ENCODE results near the gene EML4.

The EML4 gene

GRCh38 chr2:42142547-42143184, 26.5 kb upstream of the EML4 start:
- DNase-seq (ENCODE audit: low spot score in 2 of 2): peak; percentile 53 to 73
- Histone ChIP-seq H3K4me1 (peaks cover 25% of the 10 kb centered on the region), H3K4me3 (no peak overlapping the region), H3K9me3 (no peaks in the 10 kb centered on the region), H3K27me3 (ENCODE audit: low read depth) (no peaks in the 10 kb centered on the region), H3K36me3 (replicated peaks) (no peaks in the 10 kb centered on the region)
- in situ Hi-C loops (cut with MboI; ENCODE audit: low sequenced_read_pairs): no loop called here

GRCh38 chr2:42147641-42148274, 21.4 kb upstream of the EML4 start:
- DNase-seq (ENCODE audit: low spot score in 2 of 2): no peak
- Histone ChIP-seq H3K4me3 (no peak overlapping the region), H3K36me3 (replicated peaks) (no peaks in the 10 kb centered on the region), H3K27me3 (ENCODE audit: low read depth) (no peaks in the 10 kb centered on the region), H3K9me3 (no peaks in the 10 kb centered on the region), H3K4me1 (peaks cover 6% of the 10 kb centered on the region)
- in situ Hi-C loops (cut with MboI; ENCODE audit: low sequenced_read_pairs): no loop called here

GRCh38 chr2:42150159-42150558, 19.0 kb upstream of the EML4 start:
- no peaks in the 10 kb centered on the region for H3K9me3 ChIP-seq
- no peaks in the 10 kb centered on the region for H3K27me3 ChIP-seq (ENCODE audit: low read depth)
- no peak for DNase-seq (ENCODE audit: low spot score in 2 of 2)
- peaks cover 2% of the 10 kb centered on the region; the same call in 1 of the 2 replicates for H3K4me1 ChIP-seq
- no peaks in the 10 kb centered on the region for H3K36me3 ChIP-seq (replicated peaks)
- no peak overlapping the region for H3K4me3 ChIP-seq
- in situ Hi-C loops (cut with MboI; ENCODE audit: low sequenced_read_pairs): no loop called here

GRCh38 chr2:42153944-42154581, 15.1 kb upstream of the EML4 start:
- peaks cover 2% of the 10 kb centered on the region; the same call in 1 of the 2 replicates for H3K4me1 ChIP-seq

GRCh38 chr2:42156721-42157120, 12.4 kb upstream of the EML4 start:
- DNase-seq (ENCODE audit: low spot score in 2 of 2): no peak
- Histone ChIP-seq H3K4me3 (no peak overlapping the region), H3K4me1 (peaks cover 2% of the 10 kb centered on the region; the same call in 1 of the 2 replicates), H3K36me3 (replicated peaks) (no peaks in the 10 kb centered on the region), H3K27me3 (ENCODE audit: low read depth) (no peaks in the 10 kb centered on the region), H3K9me3 (no peaks in the 10 kb centered on the region)
- in situ Hi-C loops (cut with MboI; ENCODE audit: low sequenced_read_pairs): no loop called here

More at GRCh38 chr2:42153944-42154581, 15.1 kb upstream of the EML4 start:
- no peak for DNase-seq (ENCODE audit: low spot score in 2 of 2)
- no peak overlapping the region for H3K4me3 ChIP-seq
- H3K27me3 ChIP-seq (ENCODE audit: low read depth): no peaks in the 10 kb centered on the region
- H3K9me3 ChIP-seq: no peaks in the 10 kb centered on the region
- in situ Hi-C loops (cut with MboI; ENCODE audit: low sequenced_read_pairs): no loop called here
- no peaks in the 10 kb centered on the region for H3K36me3 ChIP-seq (replicated peaks)

- no peaks in the 10 kb centered on the region for H3K36me3 ChIP-seq (replicated peaks)
- H3K4me1 ChIP-seq: no peaks in the 10 kb centered on the region
- H3K9me3 ChIP-seq: no peaks in the 10 kb centered on the region
- no peak for DNase-seq (ENCODE audit: low spot score in 2 of 2)
- in situ Hi-C loops (cut with MboI; ENCODE audit: low sequenced_read_pairs): no loop called here
- H3K4me3 ChIP-seq: no peak overlapping the region
- H3K27me3 ChIP-seq (ENCODE audit: low read depth): peaks cover 6% of the 10 kb centered on the region
Measured at GRCh38 chr2:42161444-42161843, 7.7 kb upstream of the EML4 start.

GRCh38 chr2:42163444-42164045, 5.6 kb upstream of the EML4 start:
- H3K9me3 ChIP-seq: no peaks in the 10 kb centered on the region
- in situ Hi-C loops (cut with MboI; ENCODE audit: low sequenced_read_pairs): no loop called here
- peaks cover 6% of the 10 kb centered on the region for H3K27me3 ChIP-seq (ENCODE audit: low read depth)
- DNase-seq (ENCODE audit: low spot score in 2 of 2): no peak
- peaks cover 1% of the 10 kb centered on the region for H3K4me1 ChIP-seq
- H3K4me3 ChIP-seq: no peak overlapping the region
- H3K36me3 ChIP-seq (replicated peaks): no peaks in the 10 kb centered on the region

GRCh38 chr2:42164046-42164445, 5.1 kb upstream of the EML4 start:
- Histone ChIP-seq H3K4me1 (peaks cover 5% of the 10 kb centered on the region), H3K4me3 (no peak overlapping the region), H3K9me3 (no peaks in the 10 kb centered on the region), H3K36me3 (replicated peaks) (no peaks in the 10 kb centered on the region), H3K27me3 (ENCODE audit: low read depth) (peaks cover 6% of the 10 kb centered on the region)
- in situ Hi-C loops (cut with MboI; ENCODE audit: low sequenced_read_pairs): no loop called here
- DNase-seq (ENCODE audit: low spot score in 2 of 2): no peak

GRCh38 chr2:42164971-42165370, 4.2 kb upstream of the EML4 start:
- no peak for DNase-seq (ENCODE audit: low spot score in 2 of 2)
- no peaks in the 10 kb centered on the region for H3K9me3 ChIP-seq
- peaks cover 5% of the 10 kb centered on the region for H3K4me1 ChIP-seq

GRCh38 chr2:42167458-42167857, 1.7 kb upstream of the EML4 start:
- Histone ChIP-seq H3K9me3 (no peaks in the 10 kb centered on the region), H3K4me1 (peaks cover 23% of the 10 kb centered on the region), H3K27me3 (ENCODE audit: low read depth) (peaks cover 4% of the 10 kb centered on the region), H3K36me3 (replicated peaks) (no peaks in the 10 kb centered on the region), H3K4me3 (no peak overlapping the region)
- in situ Hi-C loops (cut with MboI; ENCODE audit: low sequenced_read_pairs): no loop called here
- DNase-seq (ENCODE audit: low spot score in 2 of 2): no peak

More at GRCh38 chr2:42164971-42165370, 4.2 kb upstream of the EML4 start:
- H3K4me3 ChIP-seq: no peak overlapping the region
- peaks cover 6% of the 10 kb centered on the region for H3K27me3 ChIP-seq (ENCODE audit: low read depth)
- H3K36me3 ChIP-seq (replicated peaks): no peaks in the 10 kb centered on the region
- in situ Hi-C loops (cut with MboI; ENCODE audit: low sequenced_read_pairs): no loop called here

- in situ Hi-C loops (cut with MboI; ENCODE audit: low sequenced_read_pairs): no loop called here
- no peaks in the 10 kb centered on the region for H3K9me3 ChIP-seq
- H3K27me3 ChIP-seq (ENCODE audit: low read depth): peaks cover 4% of the 10 kb centered on the region
- no peak for DNase-seq (ENCODE audit: low spot score in 2 of 2)
- H3K36me3 ChIP-seq (replicated peaks): no peaks in the 10 kb centered on the region
- peaks cover 31% of the 10 kb centered on the region for H3K4me1 ChIP-seq
- H3K4me3 ChIP-seq: no peak overlapping the region
Measured at GRCh38 chr2:42168459-42169099, 574 bp upstream of the EML4 start.

GRCh38 chr2:42169874-42170521, 845 bp downstream of the EML4 start:
- in situ Hi-C loops (cut with MboI; ENCODE audit: low sequenced_read_pairs): no loop called here
- no peak for DNase-seq (ENCODE audit: low spot score in 2 of 2)
- no peaks in the 10 kb centered on the region; the same call in 1 of the 2 replicates for H3K27me3 ChIP-seq (ENCODE audit: low read depth)
- H3K4me3 ChIP-seq: peak overlapping the region; percentile 78
- H3K4me1 ChIP-seq: peaks cover 31% of the 10 kb centered on the region
- no peaks in the 10 kb centered on the region for H3K9me3 ChIP-seq
- no peaks in the 10 kb centered on the region for H3K36me3 ChIP-seq (replicated peaks)
